GM18951 (cell line): Measurements from ENCODE around the gene SULT1C4.
"Not testable (repeated sequence)": the region's sequence is repeated elsewhere in the genome, so short reads cannot be mapped to it uniquely, and the experiment has no call there.

Experiments
- POLR2A ChIP-seq: IDR thresholded peaks from 4 replicates; pipeline ENCODE4 v1.6.1; 2011; ENCODE audit warnings: mild to moderate bottlenecking; ENCODE audit not compliant: insufficient read length, insufficient read depth; ENCODE audit errors: extremely low read depth
- in situ Hi-C: fragments of 300-500 bp; cut with MboI; formaldehyde crosslinking; loops from one replicate; pipeline ENCODE4 v1.12.0; 2022; ENCODE audit warnings: low sequenced_read_pairs, mixed read lengths, inconsistent platforms; ENCODE audit not compliant: unreplicated experiment

The SULT1C4 gene

GRCh38 chr2:108409768-108410167 is 32.0 kb downstream of the SULT1C4 start:
- no peak for TF ChIP-seq POLR2A
- in situ Hi-C loops, result no loop called here

- in situ Hi-C loops, result no loop called here
- TF ChIP-seq POLR2A, result no peak
Observed at GRCh38 chr2:108412995-108413710, 35.4 kb downstream of the SULT1C4 start.

- no peak for TF ChIP-seq POLR2A
- in situ Hi-C loops, result no loop called here
Observed at GRCh38 chr2:108413711-108414095, 35.9 kb downstream of the SULT1C4 start.

GRCh38 chr2:108414256-108414876 is 36.6 kb downstream of the SULT1C4 start:
- no peak for TF ChIP-seq POLR2A
- in situ Hi-C loops, result no loop called here

- no peak for TF ChIP-seq POLR2A
- in situ Hi-C loops, result no loop called here
Observed at GRCh38 chr2:108414945-108415344, 37.2 kb downstream of the SULT1C4 start.

GRCh38 chr2:108417254-108417653 is 39.5 kb downstream of the SULT1C4 start:
- in situ Hi-C loops, result no loop called here
- TF ChIP-seq POLR2A, result no peak

- in situ Hi-C loops, result no loop called here
- TF ChIP-seq POLR2A, result no peak
Observed at GRCh38 chr2:108418416-108418815, 40.7 kb downstream of the SULT1C4 start.

GRCh38 chr2:108423067-108423466 is 45.3 kb downstream of the SULT1C4 start:
- in situ Hi-C loops, result no loop called here
- no peak for TF ChIP-seq POLR2A

- no peak for TF ChIP-seq POLR2A
- in situ Hi-C loops, result no loop called here
Observed at GRCh38 chr2:108423502-108424251, 45.9 kb downstream of the SULT1C4 start.

- in situ Hi-C loops, result no loop called here
Observed at GRCh38 chr2:108428286-108429009, 50.7 kb downstream of the SULT1C4 start.

GRCh38 chr2:108435578-108435977 is 57.8 kb downstream of the SULT1C4 start:
- in situ Hi-C loops, result not testable (repeated sequence)

More at GRCh38 chr2:108428286-108429009, 50.7 kb downstream of the SULT1C4 start:
- TF ChIP-seq POLR2A, result no peak

- TF ChIP-seq POLR2A, result no peak
- in situ Hi-C loops, result no loop called here
Observed at GRCh38 chr2:108436976-108437375, 59.2 kb downstream of the SULT1C4 start.
